GM19035 (cell line): ENCODE measurements around the gene ATF7IP2.
"Not testable (repeated sequence)": the region's sequence is repeated elsewhere in the genome, so short reads cannot be mapped to it uniquely, and the experiment has no call there.

Experiments
- ATAC-seq: cut with Tn5 transposase; IDR thresholded peaks from one replicate; pipeline ENCODE4 v1.9.1; 2021; ENCODE audit not compliant: unreplicated experiment

ATF7IP2 gene

DNA sequence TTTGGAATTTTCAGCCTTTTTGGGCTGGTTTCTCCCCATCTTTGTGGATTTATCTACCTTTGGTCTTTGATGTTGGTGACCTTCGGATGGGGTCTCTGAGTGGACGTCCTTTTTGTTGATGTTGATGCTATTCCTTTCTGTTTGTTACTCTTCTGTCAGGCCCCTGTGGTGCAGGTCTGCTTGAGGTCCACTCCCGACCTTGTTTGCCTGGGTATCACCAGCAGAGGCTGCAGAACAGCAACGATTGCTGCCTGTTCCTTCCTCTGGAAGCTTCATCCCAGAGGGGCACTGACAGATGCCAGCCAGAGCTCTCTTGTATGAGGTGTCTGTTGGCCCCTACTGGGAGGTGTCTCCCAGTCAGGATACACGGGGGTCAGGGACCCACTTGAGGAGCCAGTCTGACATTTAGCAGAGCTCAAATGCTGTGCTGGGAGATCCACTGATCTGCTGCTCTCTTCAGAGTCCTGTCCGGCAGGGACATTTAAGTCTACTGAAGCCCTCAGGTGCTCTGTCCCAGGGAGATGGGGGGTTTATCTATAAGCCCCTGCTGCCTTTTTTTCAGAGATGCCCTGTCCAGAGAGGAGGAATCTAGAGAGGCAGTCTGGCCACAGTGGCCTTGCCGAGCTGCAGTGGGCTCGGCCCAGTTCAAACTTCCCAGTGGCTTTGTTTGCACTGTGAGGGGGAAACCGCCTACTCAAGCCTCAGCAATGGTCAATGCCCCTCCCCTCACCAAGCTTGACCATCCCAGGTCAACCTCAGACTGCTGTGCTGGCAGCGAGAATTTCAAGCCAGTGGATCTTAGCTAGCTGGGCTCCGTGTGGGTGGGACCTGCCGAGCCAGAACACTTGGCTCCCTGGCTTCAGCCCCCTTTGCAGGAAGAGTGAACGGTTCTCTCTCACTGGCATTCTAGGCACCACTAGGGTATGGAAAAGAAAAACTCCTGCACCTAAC, 66.6 kb downstream of the ATF7IP2 start:
- ATAC-seq: not testable (repeated sequence)

DNA sequence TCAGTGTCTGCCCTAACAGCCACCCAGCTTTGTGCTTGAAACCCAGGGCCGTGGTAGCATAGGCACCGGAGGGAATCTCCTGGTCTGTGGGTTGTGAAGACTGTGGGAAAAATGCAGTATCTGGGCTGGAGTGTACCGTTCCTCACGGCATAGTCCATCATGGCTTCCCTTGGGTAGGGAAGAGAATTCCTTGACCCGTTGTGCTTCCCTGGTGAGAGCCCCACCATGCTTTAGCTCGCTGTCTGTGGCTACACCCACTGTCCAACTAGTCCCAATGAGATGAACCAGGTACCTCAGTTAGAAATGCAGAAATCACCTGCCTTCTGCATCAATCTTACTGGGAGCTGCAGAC, 67.3 kb downstream of the ATF7IP2 start:
- no peak for ATAC-seq

DNA sequence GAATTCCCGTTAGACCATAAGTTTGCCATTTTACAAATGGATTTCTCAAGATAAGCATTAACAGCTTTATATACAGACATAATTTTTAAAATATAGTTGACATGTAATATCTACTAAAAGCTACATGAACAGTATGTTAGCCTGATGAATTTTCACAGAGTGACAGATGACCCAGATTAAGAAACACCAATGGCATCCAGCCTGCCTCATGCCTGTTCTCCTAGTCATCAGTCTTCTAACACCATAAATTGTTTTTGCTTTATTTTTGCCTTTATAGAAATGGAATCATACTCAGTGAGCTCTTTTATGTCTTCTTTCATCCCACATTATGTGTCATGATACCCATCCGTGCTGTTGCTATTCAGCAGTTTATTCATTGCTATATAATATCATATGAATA, 80.0 kb downstream of the ATF7IP2 start:
- ATAC-seq: no peak

DNA sequence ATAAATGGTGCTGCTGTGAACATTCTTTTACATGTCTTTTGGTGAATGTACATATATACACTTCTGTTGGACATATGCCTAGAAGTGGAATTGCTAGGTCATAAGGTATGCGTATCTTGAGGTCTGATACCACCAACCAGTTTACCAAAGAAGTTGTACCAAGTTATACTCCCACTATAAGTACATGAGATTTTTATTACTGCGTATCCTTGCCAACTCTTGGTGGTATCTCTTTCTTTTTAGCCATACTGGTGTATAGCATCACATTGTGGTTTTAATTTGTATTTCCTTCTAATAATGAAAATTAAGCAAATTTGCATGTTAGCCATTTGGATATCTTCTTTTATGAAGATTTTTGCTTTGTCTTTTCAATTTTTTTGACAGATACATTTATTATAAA, 80.5 kb downstream of the ATF7IP2 start:
- ATAC-seq: no peak

DNA sequence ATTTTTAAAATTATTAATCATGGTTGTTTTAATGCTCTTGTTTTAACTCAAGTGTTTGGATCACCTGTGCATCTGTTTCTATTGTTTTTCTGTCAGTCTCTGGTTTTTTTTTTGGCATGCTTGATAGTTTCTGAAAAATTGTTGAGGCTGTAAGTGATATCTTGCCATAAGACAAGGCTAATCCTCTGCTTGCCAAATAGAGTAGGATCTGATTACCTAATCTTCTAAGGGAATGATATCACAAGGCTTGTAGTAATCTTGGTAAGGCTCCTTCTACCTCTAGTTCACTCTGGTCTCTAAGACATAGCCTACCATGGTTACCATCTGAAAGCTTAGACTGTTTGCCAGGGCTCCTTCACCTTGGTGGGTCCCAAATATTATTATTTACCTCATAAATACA, 81.0 kb downstream of the ATF7IP2 start:
- no peak for ATAC-seq

DNA sequence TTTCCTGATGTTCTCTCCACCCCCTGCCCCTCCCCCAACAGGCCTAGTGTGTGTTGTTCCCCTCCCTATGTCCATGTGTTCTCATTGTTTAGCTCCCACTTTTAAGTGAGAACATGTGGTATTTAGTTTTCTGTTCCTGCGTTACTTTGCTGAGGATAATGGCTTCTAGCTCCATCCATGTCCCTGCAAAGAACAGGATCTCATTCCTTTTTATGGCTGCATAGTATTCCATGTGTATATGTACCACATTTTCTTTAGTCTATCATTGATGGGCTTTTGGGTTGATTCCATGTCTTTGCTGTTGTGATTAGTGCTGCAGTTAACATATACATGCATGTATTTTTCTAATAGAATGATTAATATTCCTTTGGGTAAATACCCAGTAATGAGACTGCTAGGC, 90.8 kb downstream of the ATF7IP2 start:
- ATAC-seq: not testable (repeated sequence)

DNA sequence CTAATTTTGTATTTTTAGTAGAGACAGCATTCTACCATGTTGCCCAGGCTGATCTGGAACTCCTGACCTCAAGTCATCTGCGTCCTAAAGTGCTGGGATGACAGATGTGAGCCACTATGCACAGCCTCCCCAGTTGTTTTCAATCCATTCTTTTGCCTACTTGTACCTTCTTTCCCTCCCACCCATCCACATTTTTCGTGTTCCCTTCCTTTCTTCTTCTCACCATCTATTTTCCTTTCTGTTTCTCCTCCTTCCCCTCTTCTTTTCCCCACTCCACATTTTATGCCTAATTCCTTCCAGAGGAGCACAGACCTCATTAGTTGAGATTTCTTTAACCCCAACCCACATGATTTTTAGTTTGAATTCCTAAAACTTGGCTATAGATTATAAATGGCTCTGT, 94.3 kb downstream of the ATF7IP2 start:
- no peak for ATAC-seq

DNA sequence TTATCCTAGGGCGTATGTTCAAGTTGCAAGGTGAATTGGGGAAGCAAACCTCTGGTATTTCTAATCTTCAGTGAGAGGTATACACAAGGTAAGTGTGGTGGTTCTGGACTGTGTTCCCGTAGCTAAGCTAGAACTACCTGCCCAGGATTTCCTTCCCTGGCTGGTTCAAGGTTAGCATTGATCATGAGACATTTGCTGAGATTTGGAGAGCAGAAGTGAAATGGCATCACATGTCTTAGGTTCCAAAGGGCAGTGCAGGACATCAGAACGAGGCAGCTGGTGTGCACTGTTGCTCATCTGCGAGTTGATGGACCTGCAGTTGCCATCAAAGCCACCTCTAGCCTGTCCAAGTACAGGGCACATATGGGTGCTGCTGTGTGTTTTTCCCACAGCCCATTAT, 99.3 kb downstream of the ATF7IP2 start:
- no peak for ATAC-seq

DNA sequence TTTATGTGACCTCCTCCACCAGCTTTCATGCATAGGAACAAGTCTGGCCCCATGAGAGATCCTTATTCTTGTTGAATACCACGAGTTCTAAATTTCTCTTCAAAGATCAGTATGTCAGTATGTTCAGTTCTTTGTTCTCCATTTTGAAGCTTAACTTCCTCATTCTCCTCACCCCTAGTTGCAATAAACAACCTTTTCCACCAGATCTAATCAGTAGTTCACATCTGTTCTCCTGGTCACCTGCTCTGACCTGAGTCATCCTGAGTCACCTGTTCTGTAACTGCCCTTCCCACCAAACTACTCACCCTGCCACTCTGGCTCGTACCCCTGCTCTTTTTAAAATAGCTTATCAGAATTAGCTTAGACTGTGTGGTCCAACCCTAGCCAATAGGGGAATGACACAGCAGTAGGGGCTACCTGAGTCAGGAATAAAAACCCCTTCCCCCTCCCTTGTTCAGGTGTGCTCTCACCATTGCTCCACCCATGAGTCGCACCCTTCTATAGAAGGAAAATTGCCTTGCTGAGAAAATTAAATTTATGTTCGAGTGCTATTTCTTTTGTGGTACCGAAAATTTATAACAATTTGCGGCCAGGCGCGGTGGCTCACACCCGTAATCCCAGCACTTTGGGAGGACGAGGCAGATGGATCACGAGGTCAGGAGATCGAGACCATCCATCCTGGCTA, 100.0 kb downstream of the ATF7IP2 start:
- no peak for ATAC-seq

DNA sequence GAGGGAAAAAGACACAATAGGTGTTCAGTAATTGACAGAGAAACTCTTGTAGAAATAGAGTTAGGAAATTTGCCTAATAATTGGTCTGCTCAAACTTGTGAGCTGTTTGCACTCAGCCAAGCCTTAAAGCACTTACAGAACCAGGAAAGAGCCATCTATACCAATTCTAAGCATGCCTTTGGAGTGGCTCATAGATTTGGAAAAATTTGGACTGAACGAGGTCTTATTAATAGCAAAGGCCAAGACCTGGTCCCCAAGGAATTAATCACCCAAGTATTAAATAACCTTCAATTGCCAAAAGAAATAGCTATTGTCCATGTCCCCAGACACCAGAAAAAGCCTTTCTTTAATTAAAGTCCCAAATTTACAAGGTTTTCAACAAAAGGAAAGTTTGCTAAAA, 104.3 kb downstream of the ATF7IP2 start:
- ATAC-seq: no peak

DNA sequence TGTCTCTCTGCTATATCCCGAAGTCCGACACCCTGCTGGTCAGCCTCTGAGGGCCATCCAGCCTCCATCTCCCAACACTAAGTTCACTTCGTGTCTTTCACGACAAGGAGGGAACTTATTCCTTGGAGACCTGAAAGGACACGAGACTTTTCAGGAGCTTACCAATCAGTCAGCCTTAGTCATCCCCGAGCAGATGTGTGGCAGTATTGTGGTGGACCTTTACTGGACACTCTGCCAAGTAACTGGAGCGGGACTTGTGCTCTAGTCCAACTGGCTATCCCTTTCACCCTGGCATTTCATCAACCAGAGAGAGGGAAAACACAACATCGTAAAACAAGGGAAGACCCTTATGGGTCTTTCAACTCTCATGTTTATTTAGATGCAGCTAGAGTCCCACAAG, 107.4 kb downstream of the ATF7IP2 start:
- no peak for ATAC-seq

DNA sequence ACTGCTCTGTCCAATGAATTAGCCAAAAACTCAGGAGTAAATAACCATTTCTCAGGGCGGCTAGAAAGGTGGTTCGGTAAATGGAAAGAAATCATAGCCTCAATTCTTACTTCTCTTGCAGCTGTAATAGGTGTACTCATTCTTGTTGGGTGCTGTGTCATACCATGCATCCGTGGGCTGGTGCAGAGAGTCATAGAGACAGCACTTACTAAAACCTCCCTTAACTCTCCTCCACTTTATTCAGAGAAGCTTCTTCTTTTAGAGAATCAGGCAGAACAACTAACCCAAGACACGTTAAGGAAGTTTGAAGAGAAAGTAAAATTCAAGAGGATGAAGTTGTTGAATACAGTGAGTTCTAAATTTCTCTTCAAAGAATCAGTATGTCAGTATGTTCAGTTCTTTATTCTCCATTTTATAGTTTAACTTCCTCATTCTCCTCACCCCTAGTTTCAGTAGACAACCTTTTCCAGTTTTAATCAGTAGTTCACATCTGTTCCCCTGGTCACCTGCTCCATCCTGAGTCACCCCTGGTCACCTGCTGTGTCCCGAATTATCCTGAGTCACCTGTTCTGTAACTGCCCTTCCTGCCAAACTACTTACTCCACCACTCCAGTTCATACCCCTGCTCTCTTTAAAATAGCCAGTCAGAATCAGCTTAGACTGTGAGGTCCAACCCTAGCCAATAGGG, 108.6 kb downstream of the ATF7IP2 start:
- ATAC-seq: no peak

DNA sequence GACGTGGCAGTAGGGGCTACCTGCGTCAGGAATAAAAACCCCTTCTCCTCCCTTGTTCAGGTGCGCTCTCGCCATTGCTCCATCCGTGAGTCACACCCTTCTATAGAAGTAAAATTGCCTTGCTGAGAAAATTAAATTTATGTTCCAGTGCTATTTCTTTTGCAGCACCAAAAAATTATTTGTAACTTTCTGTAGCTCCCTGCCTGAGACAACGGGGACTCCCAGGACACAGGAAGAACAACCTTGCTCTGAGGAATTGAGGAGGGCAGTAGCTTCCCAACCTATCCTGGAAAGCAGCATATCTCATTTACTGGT, 109.1 kb downstream of the ATF7IP2 start:
- ATAC-seq: no peak

DNA sequence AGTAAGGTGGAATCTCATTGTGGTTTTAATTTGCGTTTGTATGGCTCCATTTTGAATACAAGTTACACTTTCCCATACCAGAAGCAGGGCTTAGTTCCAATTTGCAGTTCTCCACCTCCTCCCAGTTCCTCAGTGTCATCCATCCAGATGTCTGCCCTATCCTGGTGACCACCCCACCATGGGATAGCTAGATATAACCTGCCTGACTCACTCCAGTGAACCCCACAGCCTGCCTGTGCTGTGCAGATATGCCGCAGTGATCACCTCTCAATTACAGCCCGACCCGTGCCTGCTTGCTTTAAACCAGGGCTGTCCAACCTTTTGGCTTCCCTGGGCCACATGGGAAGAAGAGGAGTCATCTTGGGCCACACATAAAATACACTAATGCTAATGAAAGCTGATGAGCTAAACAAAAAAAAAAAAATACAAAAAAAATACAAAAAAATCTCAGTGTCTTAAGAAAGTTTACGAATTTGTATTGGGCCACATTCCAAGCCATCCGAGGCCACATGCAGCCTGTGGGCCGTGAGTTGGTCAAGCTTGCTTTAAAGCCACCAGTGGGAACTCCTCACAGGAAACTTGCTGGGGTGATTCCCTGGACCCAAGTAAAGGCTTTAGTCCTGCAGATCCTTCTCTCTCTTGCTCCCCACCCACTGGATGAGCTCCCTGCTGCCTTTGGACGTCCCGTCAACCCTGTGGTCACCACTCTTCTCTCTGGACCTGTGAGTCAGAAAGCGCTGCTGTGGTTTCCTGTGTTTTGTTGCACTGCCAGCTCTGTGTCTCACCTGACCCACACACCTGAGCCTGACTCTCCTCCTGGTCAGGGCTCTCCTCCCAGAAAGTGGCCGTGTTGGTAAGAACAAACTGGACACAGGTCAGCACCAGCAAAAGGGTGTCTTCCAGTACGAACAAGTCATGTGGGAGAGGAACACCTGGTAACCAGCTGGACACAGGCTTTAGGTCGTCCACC, 111.6 kb downstream of the ATF7IP2 start:
- ATAC-seq: no peak

DNA sequence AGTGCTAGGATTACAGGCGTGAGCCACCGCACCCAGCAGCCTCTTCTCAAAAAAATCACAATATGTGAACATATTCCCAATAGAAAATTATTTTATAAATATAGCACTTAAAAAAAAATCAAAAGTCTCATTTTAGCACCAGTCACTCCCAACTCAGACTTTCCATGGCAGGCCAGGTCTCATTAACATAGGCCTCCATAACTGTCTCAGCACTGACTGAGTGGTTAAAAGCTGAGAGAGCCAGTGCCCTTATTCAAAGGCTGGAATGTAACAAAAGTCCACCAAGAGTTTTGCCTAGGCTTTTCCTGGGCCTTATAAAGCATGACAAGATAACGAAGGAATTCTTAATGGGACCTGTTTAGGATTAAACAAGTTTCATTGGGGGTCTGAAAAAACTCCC, 114.7 kb downstream of the ATF7IP2 start:
- no peak for ATAC-seq

DNA sequence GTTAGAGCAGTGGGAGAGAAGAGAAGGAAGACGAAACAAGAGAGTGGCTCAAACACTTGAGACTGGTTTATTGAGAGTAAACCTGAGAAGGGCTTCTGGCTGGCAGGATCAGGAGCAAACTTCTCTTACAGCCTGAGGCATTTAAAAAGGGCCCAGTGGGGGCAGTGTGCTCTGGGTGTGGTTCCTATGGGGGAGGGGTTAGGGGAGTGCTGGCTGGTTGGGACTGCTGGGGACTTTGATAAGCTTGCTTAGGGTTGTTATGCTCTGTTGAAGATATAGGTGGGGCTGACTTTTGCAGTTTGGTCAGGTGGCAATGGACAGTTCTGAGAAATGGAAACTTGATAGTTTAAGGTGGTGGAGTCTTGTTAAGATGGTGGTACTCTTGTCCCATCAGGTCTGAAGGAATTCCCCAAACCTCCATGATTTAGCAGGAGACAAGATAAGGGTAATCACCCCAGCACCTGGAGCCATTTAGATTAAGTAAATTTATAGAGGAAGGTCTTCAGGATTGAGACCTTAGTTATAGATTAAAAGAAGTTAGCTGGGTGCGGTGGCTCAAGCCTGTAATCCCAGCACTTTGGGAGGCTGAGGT, 115.3 kb downstream of the ATF7IP2 start:
- no peak for ATAC-seq

DNA sequence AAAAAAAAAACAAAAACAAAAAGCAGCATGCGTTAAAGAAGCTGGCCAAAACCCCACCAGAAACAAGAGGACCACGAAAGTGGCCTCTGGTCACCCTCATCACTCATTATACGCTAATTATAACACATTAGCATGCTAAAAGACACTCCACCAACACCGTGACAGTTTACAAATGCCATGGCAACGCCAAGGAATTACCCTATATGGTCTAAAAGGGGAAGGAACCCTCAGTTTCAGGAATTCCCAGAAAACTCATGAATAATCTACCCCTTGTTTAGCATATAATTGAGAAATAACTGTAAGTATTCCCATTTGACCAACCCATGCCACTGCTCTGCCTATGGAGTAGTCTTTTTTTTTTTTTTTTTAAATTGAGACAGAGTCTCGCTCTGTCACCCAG, 116.9 kb downstream of the ATF7IP2 start:
- no peak for ATAC-seq

DNA sequence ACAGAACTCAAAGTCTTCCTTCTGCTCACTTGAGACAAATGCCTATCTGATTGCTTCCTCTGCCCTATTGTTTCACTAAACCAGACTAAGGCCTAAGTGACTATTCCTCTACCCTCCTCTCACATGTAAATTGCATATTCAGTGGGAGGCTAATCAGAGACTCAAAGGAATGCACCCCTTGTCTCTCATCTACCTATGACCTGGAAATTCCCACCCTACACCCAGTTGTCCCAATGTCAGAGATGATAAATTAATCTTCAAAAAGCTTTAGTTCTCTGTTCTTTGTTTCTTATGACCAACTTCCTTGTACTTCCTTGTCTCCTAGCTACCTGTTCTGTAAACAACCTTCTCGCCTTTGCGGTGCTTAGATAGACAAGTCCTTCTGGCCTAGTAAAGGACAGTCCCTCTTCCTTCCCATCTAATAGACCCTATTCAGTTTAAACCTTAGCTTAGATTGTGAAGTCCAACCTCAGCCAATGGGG, 118.6 kb downstream of the ATF7IP2 start:
- no peak for ATAC-seq

DNA sequence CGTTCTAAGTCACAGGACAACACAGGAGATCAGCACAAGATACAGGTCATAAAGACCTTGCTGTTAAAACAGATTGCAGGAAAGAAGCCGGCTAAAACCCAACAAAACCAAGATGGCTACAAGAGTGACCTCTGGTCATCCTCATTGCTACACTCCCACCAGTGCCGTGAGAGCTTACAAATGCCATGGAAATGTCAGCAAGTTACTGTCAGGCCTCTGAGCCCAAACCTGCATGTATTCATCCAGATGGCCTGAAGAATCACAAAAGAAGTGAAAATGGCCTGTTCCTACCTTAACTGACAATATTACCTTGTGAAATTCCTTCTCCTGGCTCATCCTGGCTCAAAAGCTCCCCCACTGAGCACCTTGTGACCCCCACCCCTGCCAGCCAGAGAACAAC, 119.4 kb downstream of the ATF7IP2 start:
- ATAC-seq: not testable (repeated sequence)

DNA sequence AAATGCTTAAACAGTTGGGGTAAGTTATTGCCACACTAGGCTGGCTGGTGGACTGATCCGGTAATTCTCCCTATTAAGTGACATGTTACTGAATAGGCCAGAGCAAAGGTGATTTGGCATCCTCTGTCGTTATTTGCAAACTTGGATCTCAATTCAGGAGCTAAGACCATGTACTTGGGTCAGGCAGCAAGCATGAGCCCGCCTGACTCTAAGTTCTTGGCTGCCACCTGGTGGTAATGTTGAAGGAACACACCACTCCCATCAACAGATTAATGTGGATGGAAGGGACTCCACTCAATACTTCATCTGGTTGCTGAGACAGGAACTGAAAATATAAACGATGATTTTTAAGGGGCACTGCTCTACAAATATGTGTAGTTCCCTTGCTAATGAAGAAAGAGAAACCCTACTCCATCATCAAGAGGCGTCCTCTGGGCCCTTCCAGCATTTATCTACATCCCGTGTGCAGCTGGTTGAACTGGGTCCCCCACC, 123.7 kb downstream of the ATF7IP2 start:
- ATAC-seq: peak; percentile 78
